ENCODE measurements around the gene PCDH19.

GRCh38 chrX:100405424-100405823 is 4.6 kb downstream of the PCDH19 start:
- TF ChIP-seq MYC (IDR thresholded peaks at IDR 0.05; ENCODE audit: insufficient read depth, insufficient read length, insufficient replicate concordance, low read length, severe bottlenecking) (no peak), BHLHE40 (IDR thresholded peaks at IDR 0.05; ENCODE audit: borderline replicate concordance in 1 of 2, low read depth in 2 of 2, low read length in 1 of 2) (no peak)

Data from GM12878 (cell line).